GM18873 (cell line): ENCODE results near the gene RCL1.

ENCODE experiments used
- ATAC-seq: cut with Tn5 transposase; IDR thresholded peaks from one replicate; pipeline ENCODE4 v1.9.1; 2021; ENCODE audit warnings: mild to moderate bottlenecking, moderate library complexity, moderate number of reproducible peaks; ENCODE audit not compliant: unreplicated experiment, low FRiP score

RCL1 gene

DNA sequence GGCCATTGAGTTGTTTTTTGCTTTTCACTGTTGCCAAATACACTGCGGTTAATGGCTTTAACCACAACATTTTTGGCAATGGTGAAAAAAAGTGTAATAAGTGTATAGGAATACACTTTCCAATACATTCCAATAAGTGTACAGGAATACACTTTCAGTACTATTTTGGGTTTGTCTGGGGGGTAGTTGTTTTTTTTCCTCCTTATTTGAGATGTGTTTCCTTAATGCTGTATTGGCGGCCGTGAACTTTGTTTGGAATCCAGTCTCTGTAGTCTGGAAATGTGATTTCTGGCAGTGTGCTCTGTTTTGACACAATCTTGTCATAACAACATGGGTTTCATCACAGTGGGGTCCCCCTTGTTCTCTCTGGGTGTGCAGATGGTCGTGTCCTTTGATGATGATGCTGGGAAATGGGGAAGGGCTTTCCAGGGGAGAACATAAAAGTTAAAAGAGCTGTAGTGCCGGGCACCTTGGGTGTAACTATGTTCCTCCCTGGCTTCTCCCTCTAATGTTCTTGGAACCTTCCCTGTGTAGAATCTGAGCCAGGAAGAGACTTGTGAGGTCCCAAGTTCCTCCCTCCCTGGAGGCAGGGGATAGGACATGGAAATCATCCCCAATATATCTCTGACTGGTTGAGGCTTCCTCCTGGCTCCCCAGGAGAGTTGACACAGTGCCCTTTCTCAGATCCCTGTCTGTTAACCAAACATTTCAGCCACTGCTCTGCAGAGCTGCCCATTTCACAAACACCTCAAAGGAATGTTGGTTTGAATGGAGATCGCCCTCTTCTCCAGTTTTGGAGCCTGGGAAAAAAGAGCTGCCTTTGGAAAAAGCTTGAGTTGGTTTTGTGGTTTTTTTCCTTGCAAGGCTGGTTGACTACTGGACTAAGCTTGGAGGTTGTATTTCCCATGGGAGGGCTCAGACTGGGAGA is 44.8 kb downstream of the RCL1 start:
- no peak for ATAC-seq

DNA sequence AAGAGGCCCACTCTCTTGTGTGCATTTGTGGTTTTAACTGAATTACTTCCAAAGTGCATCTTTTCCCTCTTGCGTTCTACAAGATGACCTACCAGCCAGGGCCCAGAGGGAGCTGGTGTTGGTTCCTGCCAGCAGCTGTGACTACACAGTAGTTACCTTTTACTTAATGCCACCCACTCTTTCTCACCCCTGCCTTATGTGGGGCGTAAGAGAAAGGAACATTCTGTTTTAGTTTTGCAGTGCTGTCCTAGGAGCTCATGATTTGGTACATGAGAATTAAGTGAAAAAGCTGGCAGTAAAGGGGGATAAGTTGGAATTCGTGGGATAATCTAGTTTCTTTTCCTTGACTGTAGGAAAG is 45.4 kb downstream of the RCL1 start:
- ATAC-seq, result no peak

DNA sequence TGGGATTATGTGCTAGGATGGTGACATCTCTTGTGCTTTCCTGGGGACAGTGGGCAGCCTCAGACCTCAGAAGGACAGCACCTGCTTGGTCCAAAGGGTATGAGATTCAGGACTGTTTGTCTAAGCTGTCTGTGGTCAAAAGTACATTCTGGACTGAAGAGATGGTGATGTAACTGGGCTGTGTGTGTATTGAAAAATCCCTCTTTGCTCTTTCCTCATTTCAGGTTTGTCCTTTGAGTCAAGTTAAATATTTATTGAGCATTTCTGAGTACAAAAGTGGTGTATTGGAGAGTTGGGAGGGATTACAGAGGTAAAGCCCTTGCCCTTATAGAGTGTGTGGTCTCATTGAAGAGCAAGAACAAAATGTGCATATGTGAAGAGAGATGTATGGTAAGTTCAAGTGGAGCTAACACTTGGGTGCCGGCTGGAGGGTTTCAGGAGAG is 46.7 kb downstream of the RCL1 start:
- no peak for ATAC-seq

DNA sequence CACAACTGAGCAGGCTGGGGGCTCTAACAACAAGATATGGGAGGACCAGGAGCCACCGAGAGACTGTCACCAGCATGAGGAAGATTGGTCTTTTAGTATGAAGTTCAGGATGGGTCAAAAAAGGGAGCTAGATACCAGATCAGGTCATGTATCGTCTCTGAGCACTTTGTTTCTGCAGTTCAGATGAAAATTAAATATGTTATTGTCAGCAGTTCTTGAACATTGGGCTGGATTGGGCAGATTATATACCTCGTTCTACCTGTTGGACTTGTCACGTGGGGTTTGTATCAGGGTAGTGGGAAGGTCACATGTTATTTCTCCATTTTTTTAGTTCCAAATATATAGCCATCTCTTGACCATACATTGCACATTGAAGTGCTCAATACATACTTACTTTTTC is 47.3 kb downstream of the RCL1 start:
- ATAC-seq, result no peak

DNA sequence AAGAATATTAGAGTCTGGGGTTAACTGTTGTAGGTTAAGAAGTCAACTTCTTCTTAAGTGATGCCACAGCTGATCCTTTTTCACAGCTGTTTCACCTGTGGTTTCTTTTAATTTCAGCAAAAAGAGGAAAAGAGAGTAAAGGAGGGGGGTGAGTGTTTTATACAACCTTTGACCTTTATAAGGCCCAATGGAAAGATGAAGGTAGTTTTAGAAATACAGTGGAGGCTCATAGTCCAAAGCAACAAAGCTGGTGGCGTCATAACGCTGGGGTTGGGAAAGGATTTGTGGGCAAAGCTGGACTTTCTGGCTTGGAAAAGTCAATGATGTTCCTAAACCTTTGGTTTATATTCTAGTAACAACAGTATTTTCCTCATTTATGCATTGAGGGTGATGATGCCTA is 49.5 kb downstream of the RCL1 start:
- no peak for ATAC-seq

DNA sequence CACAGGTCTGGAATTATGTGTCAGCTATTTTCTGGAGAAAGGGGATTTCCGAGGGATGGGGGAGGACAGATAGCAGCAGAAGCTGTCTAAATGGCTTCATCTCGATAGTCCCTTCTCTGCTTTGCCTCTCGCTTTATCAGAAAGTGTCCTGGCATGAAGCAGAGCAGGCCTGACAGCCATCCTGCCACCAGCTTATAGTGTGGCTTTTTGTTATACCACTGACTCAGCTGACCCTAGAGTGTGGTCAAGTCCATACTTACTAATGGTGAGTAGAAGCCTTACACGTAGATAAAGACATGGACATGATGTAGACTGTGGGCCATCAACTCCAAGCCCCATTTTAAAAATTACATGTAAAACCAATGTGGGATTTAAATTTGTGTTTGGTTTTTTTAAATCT is 50.0 kb downstream of the RCL1 start:
- ATAC-seq, result no peak

DNA sequence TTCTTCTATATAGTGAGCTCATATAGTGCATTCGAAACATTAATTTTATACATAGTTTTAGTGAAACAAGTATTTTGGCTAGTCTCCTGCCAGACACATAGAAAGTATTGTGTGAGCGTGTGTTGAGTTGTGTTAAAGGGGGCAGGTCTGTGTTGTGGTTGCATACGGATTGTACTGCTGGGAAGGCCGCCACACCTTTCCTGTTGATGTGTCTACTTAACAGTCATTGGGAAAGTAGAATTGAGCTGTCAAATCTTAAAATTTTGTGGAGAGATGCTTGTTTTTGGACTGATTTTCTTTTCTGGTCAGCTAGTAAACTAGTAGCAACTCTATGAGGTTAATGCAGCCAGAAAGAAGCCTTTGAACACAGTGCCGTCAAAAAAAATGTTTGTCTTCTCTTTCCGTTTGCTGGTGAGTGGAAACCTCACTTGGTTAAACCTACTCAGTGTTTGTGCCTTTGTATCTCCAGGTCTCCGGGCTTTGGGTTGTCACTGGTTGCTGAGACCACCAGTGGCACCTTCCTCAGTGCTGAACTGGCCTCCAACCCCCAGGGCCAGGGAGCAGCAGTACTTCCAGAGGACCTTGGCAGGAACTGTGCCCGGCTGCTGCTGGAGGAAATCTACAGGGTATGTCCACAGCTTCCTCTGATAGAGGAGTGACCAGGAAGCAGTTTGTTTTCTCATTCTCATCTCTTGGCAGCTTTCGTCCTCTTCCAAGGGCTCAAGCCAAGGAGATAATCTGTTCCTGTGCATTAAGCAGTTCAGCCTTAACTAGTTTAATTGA is 51.5 kb downstream of the RCL1 start:
- ATAC-seq, result no peak

DNA sequence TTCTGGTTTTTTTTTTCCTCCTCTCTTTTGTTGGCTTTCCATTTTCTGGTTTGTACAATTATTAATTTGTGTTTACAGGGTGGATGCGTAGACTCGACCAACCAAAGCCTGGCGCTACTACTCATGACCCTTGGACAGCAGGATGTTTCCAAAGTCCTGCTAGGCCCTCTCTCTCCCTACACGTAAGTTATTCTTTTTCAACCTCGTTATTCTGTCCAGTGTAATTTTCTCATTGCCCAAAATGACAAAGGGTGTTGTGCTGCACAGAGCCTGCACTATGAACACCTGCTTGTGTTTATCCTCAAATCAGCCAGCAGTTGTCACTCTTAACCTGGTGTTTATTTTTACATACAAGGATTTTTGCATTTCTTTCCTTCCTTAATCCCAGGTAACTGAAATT is 56.6 kb downstream of the RCL1 start:
- ATAC-seq, result no peak

DNA sequence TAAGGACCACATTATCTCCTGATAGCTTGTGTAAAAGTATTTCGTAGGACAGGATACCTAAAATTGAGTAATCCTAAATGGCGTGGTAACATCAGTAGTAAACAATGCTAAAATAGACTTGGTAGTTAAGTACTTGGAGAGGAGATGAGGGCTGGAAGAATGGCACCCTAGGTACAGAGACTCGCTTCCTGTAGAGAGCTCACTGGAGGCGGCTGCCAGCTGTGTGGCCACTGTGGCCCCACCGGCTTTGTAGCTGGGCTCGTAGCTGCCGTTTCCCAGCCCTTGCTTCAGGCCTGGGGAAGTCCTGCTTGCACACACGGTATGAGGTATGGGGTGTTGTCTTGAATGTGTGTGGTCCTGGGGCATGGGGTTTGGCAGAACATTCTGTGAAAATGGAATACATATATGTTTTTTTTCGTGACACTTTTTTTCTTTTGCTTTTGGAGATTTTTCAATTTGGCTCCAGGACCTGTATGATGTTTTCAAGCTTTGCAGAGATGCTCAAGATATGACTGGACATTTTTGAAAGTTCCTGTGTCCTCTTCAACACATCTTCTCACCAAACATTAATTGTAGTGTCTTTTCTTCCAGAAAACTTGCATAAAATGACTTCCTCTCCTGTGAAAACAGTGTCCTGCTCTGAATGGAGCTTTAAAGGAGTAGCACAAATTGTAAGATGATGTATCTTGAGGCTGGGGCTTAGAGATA is 58.0 kb downstream of the RCL1 start:
- no peak for ATAC-seq

DNA sequence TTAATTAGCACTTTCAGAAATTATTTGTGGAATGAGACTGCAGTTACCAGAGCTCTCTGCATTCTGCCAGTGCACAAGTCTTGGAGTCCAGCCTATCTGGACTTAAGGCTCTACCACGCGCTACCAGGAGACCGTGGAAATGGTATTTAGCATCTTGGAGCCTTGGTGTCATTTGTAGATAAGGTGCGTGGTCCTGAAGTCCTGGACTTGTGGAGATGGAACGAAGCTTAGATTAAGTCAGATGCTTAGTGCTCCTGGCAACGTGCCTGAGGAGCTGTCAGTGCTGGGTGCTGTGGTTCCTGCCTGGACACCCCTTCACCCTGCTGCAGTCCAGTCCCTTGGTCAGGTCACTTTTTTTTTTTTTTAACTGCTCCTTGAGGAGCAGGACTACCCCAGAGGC is 59.7 kb downstream of the RCL1 start:
- ATAC-seq, result no peak

DNA sequence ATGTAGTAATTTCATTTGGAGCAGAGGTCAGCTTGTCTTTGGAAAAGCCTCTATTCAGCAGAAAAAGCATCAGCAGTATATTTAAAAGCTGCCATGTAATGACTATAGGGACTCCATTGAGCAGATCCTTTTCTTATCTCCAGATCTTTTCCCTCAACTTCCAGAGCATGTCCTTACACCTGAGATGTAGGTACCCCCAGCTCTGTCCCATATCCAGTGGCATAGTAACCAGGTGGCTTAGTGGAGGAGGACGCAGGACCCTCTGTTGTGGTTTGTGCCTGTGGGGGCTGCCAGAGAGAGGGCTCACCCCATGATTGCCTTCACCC is 61.5 kb downstream of the RCL1 start:
- no peak for ATAC-seq

DNA sequence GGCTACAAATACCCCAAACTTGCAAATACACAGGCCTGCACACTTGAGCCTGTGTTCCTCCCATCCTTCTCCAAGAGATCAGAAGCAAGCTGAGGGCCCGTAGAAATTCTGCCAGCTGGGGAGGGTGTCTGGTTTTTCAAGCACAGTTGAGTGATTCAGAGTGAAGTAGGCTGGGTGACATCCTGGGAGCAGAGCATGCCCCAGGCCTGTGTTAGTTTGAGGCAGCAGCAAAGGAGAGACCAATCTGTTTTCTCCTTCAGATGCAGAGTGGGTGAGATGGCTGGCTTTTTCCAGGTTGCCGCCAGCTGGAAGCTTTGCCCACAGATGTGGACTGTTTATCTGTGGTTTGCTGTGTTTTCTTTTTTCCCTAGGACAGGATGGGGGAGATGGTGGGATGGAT is 63.1 kb downstream of the RCL1 start:
- ATAC-seq, result no peak

DNA sequence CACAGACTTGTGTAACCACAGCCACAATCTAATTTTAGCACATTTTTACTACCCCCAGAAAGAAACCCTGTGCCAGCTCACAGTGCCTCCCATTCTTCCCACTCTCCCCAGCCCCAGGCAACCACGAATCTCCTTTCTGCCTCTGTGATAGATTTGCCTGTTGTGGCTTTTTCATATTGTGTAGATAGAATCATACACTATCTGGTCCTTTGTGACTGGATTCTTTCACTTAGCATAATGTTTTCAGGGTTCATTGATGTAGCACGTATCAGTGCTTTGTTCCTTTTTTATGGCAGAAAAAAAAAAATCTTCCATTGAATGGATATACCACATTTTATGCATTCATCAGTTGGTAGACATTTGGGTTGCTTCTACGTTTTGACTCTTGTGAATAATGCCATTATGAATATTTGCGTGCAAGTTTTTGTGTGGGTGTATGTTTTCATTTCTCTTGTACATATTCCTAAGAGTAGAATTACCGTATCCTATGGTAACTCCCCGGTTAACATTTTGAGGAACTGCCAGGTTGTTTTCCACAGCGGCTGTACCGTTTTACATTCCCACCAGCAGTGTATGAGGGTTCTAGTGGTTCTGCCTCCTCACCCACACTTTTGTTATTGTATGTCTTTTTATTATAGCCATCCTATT is 64.5 kb downstream of the RCL1 start:
- ATAC-seq, result no peak

DNA sequence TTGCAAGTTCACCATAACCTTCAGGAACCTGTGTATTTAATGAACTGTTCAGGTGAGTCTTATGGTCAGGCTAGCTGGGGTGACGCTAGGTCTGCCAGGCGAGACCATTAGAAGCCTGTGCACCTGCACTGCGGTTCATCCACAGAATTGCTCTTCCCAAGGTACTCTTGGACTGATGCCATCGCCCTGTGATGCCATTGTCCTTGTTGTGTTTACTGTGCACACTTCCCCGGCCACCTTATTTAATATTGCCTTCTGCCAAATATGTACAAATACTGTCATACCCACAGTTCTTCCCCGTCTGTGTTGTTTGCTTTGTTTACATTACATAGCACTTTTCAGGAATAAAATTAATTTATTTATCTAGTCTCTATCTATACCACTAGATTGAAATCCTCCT is 66.3 kb downstream of the RCL1 start:
- ATAC-seq, result no peak

DNA sequence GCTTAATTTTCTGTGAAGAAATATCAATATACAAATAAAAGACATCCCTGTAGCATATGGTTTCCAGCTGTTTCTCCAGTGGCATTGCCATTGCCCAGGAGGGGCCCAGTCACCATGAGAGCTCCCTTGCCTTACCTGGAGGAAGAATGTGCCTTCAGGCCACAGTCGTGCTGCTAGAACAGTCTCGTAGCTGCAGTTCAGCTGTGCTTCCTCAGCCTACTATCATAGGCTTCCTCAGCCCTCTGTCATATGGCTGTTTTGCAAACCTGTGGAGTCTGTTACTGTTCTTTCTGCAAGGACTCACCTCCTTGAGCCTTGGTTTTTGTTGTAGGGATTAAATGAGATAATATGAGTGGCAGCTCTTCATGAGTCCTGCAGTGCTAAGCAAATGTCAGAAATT is 67.6 kb downstream of the RCL1 start:
- ATAC-seq, result no peak

DNA sequence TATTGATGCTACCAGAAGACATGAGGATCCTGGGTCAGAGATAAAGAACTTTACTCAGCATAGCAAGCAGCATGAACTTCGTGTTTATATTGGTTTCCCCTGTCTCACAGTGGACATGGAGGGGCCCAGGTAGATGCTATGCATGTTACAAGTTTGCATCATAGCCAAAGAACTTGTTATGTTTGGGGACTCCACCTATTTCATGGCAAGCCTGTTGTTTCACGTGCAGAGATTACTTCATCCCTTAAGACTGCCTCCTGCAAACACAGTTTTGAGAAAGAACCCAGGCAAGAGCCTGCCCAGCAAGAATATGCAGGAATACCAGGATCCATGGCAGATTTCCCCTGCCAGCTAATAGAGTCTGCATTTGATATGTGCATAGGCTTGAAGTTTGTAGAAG is 68.4 kb downstream of the RCL1 start:
- no peak for ATAC-seq

DNA sequence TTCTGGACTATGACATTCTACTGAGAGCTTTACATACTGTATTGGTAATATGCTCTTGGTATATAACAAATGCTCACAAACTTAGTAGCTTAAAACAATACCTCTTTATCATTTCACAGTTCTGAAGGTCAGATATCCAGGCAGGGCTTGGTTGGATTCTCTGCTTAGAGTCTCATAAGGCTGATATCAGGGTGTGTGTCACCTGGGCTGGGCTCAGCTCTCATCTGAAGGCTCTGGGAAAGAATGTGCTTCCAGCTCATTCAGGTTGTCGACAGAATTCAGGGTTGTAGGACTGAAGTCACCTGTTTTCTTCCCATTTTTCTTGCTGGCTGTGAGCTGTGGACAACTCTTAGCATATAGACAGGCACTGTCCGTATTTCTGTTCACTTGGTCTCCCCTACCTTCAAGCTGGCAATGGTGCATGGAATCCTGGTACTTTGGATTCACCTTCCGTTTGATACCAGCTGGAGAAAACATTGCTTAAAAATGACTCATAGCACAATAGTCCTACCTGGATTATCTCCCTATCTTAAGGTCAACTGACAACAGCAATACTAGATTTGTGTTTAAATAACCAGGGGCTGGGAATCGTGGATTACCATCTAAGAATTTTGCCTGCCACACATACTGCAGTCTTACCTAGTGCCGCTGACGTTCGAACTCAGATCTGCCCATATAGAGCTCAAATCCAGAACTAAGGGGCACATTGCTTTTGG is 69.2 kb downstream of the RCL1 start:
- ATAC-seq, result no peak

DNA sequence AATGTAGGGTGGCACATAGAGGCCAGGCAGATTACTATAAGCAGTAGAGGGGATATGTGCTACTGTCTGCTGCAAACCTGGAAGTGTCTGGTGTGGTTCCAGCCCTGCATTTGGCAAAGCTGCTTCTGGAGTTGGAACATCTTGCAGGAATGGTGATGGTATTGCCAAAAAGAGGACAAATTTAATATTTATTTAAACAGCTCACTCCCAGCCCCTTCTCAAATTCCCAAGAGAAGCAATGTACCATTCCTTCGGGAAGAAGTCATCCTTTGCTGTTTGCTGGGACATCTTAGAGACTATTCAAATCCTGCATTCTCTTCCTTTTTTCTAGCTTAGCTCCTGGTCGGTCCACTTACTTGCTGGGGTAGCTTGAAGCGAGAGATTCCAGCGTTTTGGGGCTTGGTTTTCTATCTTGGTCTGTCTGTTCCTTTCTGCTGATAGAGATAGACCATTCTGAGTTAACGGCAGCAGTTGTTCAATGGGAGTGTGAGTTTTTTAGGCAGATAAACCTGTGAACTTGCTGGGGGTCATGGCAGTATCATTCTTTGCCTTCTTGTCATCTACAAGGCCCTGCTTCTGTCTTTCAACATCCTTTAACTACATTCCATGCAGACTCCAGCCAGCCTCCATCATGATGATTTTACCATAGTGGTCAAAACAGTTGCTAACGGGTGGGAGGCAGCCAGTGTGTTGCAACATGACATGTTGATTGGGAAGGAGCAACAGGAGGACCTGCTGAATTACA is 69.9 kb downstream of the RCL1 start:
- ATAC-seq, result no peak

DNA sequence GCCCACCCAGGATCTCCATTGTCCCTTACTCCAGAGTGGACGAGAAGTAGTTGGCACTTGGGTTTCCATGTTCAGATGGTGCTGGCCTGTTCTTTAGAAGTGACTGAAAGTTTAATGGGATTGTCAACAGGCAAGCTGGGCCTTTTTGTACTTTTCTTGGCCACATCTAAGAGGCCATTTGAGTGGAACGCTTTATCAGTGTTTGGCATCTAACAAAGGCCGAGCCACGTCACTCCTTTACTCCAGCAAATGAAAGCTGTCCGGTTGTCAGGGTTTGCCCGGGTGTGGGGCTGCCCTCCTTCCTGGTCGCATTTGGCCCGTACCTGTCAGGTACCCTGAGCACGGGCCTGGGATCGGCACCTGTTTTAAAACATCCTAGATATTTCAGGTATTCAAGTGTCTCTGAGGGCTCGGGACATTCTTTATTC is 71.5 kb downstream of the RCL1 start:
- no peak for ATAC-seq

DNA sequence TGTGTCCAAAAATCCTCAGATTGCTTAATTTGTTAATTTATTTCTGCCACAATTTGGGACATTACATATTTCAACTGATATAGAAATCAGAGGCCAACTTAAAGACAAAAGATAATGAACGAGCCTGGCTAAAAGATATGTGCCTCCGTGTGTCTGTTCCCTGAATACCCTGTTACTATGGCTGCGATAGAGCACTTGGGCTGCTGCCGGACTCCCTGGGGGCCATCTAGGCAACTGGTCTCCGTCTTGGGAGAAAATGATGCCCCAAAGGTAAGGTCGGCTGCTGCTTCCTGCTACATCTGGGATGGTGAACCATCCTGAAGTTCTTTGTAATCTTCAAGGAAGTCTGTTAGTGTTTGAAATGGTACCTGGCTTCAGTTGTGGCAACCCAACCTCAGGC is 72.0 kb downstream of the RCL1 start:
- ATAC-seq, result no peak
